ENCODE measurements around the gene MLXIP. TPM values are rescaled to one million over a fixed set of nuclear protein-coding genes. Genes with fewer than 3 reads are reported as not detected.

Gene MLXIP, protein sequence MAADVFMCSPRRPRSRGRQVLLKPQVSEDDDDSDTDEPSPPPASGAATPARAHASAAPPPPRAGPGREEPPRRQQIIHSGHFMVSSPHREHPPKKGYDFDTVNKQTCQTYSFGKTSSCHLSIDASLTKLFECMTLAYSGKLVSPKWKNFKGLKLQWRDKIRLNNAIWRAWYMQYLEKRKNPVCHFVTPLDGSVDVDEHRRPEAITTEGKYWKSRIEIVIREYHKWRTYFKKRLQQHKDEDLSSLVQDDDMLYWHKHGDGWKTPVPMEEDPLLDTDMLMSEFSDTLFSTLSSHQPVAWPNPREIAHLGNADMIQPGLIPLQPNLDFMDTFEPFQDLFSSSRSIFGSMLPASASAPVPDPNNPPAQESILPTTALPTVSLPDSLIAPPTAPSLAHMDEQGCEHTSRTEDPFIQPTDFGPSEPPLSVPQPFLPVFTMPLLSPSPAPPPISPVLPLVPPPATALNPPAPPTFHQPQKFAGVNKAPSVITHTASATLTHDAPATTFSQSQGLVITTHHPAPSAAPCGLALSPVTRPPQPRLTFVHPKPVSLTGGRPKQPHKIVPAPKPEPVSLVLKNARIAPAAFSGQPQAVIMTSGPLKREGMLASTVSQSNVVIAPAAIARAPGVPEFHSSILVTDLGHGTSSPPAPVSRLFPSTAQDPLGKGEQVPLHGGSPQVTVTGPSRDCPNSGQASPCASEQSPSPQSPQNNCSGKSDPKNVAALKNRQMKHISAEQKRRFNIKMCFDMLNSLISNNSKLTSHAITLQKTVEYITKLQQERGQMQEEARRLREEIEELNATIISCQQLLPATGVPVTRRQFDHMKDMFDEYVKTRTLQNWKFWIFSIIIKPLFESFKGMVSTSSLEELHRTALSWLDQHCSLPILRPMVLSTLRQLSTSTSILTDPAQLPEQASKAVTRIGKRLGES
- total RNA-seq (10 to 100 TPM; 49.8 to 65.1 TPM), polyA plus RNA-seq (10 to 100 TPM; 10.3 to 39.0 TPM)
- long read RNA-seq, donor 1, full-length matches to known transcripts, result 91 of 313 reads
- long read RNA-seq, donor 1, partial matches to known transcripts, result 43 of 313 reads
- long read RNA-seq, donor 1, other reads (novel, unspliced or antisense), result 179 of 313 reads
- long read RNA-seq, donor 2, full-length matches to known transcripts, result 19 of 72 reads
- long read RNA-seq, donor 2, partial matches to known transcripts, result 7 of 72 reads
- long read RNA-seq, donor 2, other reads (novel, unspliced or antisense), result 46 of 72 reads

DNA sequence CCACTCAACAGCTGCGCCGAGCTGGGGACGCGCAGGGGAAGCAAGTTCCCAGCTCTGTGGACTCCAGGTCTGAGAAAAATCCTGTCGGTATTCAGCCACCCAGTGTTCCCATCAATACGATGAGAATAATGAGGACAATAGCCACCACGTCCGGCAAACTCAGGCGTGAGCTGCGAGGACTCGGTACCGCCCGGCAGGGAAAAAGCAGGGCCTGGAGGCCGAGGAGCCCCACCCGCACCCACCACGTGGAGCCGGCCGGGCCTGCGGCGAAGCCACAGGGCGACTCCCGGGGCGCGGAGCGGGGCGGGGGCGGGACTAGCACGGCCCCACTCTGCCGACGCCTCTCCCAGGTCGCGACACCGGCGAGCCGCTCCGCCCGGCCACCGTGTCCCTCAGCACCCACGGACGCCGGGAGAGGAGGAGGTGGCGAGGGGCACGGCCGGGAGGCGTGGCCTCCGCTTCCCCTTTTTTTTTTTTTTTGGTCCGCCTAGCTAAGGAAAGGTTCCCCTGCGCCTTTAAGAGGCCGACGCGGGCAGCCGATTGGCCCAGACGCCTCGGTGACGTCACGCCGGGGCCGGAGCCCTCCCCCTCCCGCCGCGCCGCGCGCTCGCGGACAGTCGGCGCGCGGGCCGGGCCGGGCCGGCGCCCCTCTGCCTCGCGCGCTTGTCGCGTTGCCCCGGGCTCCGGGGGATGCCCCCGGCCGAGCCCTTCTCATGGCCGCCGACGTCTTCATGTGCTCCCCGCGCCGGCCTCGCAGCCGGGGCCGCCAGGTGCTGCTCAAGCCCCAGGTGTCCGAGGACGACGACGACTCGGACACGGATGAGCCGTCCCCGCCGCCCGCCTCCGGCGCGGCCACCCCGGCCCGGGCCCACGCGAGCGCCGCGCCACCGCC, at the start of gene MLXIP:
TSS of gene MLXIP (plus strand) at position 616 of the 892 bp plus-strand sequence. CDS start at position 714, 98 bp downstream.
- H3K4me3 ChIP-seq (ENCODE audit: low read length in 2 of 2), result peak within 1 kb of the TSS; percentile 74 to 85
- no peaks in the 10 kb centered on the region for H3K4me1 ChIP-seq (ENCODE audit: control insufficient read depth in 1 of 2, insufficient read depth in 2 of 2, low read length in 2 of 2)
- H3K27me3 ChIP-seq (ENCODE audit: control insufficient read depth in 1 of 2, insufficient read depth in 2 of 2, low read length in 1 of 2), result no peaks in the 10 kb centered on the region
- 1% methylated on average over 81 to 113 of the region's 113 CpGs for WGBS, 2 donors
- ATAC-seq (ENCODE audit: low FRiP score) (peak; percentile 95), DNase-seq (peak; percentile 97 to 98)
- H3K36me3 ChIP-seq (ENCODE audit: control insufficient read depth in 1 of 2, insufficient read depth in 2 of 2, low read length in 1 of 2), result no peaks in the 10 kb centered on the region
- no peaks in the 10 kb centered on the region for H3K9me3 ChIP-seq (ENCODE audit: control insufficient read depth, low read length)
- intact Hi-C loops (cut with DNase I), result no loop called here
- H3K27ac ChIP-seq (ENCODE audit: low read depth in 1 of 2, low read length in 2 of 2), result peak within 1 kb of the TSS; percentile 36 to 70

DNA sequence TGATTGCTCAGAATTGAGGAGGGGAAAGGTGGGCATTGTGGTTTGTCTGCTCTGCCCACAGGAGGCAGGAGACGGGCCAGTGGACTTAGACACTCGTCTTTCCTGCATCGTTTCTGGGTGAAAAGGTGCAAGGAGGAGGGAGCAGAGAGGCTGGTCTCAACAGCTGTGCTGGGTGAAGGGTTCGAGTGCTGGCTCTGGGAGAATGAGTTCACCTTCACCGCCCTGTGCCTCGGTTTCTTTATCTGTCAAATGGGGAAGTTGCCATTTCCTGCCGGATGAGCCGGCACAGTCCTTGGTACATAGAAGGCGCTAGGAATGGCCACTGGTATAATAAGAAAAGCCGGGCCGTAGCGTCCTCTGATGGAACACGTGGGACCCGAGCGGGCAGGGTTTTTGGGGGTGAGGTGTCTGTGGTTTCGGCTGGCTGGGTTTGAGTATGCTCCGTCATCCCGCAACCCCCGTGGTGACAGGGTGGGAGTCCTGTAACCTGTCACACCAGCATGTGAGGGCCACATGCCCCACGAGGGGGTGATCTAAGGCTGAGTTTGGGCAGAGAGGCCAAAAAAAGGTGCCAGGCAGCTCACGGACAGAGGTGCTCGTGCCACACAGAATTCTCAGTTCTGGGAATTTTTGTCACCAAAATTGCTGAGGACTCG, 49.5 kb upstream of the MLXIP start:
- no peak overlapping the region for H3K4me3 ChIP-seq (ENCODE audit: low read length in 2 of 2)
- H3K9me3 ChIP-seq (ENCODE audit: control insufficient read depth, low read length), result no peaks in the 10 kb centered on the region
- no peaks in the 10 kb centered on the region for H3K36me3 ChIP-seq (ENCODE audit: control insufficient read depth in 1 of 2, insufficient read depth in 2 of 2, low read length in 1 of 2)
- intact Hi-C loops (cut with DNase I), result no loop called here
- H3K4me1 ChIP-seq (ENCODE audit: control insufficient read depth in 1 of 2, insufficient read depth in 2 of 2, low read length in 2 of 2), result no peaks in the 10 kb centered on the region
- no peak overlapping the region for H3K27ac ChIP-seq (ENCODE audit: low read depth in 1 of 2, low read length in 2 of 2)
- no peaks in the 10 kb centered on the region for H3K27me3 ChIP-seq (ENCODE audit: control insufficient read depth in 1 of 2, insufficient read depth in 2 of 2, low read length in 1 of 2)
- WGBS, 2 donors, result 85 to 86% methylated on average over 23 of the region's 23 CpGs
- ATAC-seq (ENCODE audit: low FRiP score) (no peak), DNase-seq (no peak)

DNA sequence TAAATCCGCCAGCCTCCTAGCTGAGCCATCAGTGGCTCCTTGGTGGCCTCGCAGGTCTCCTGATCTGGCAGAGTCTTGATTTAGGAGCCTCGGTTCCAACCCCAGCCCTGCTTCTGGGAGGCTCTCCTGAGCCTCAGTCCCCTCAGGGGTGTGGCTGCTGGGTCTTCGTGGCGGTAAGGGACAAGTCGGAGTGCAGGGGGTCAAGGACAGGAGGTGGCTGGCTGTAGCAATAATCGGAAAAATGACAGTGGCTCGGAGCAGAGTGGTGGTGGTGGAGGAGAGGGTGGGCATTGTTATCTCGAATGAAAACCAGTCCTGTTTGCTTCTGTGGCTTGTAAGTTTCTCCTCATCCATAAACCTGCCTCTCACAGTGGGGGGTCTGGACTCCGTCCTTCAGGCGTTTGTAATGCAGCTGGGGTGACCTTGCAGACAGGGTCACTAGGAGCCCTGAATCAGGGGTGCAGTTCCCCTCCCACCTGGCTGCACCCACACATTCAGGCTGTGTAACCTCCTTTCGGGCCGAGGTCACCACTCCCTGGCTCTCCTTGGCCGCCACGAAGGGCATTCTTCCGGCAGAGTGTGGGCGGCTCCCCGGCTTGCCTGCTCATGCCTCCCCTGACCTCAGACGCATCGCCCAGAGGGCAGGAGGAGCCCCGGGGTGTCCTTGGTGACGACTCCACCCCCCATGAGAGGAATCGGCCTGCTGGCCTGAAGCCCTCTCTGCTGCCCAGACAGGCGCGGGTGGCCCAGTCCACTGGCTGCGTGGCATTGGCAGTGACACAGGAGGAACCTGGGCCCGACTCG, 48.7 kb upstream of the MLXIP start:
- Histone ChIP-seq H3K36me3 (ENCODE audit: control insufficient read depth in 1 of 2, insufficient read depth in 2 of 2, low read length in 1 of 2) (no peaks in the 10 kb centered on the region), H3K4me1 (ENCODE audit: control insufficient read depth in 1 of 2, insufficient read depth in 2 of 2, low read length in 2 of 2) (no peaks in the 10 kb centered on the region), H3K27me3 (ENCODE audit: control insufficient read depth in 1 of 2, insufficient read depth in 2 of 2, low read length in 1 of 2) (no peaks in the 10 kb centered on the region), H3K4me3 (ENCODE audit: low read length in 2 of 2) (no peak overlapping the region), H3K9me3 (ENCODE audit: control insufficient read depth, low read length) (no peaks in the 10 kb centered on the region), H3K27ac (ENCODE audit: low read depth in 1 of 2, low read length in 2 of 2) (no peak overlapping the region)
- ATAC-seq (ENCODE audit: low FRiP score), result no peak
- no peak for DNase-seq
- intact Hi-C loops (cut with DNase I), result no loop called here
- WGBS, 2 donors, result 69 to 72% methylated on average over 28 of the region's 28 CpGs

DNA sequence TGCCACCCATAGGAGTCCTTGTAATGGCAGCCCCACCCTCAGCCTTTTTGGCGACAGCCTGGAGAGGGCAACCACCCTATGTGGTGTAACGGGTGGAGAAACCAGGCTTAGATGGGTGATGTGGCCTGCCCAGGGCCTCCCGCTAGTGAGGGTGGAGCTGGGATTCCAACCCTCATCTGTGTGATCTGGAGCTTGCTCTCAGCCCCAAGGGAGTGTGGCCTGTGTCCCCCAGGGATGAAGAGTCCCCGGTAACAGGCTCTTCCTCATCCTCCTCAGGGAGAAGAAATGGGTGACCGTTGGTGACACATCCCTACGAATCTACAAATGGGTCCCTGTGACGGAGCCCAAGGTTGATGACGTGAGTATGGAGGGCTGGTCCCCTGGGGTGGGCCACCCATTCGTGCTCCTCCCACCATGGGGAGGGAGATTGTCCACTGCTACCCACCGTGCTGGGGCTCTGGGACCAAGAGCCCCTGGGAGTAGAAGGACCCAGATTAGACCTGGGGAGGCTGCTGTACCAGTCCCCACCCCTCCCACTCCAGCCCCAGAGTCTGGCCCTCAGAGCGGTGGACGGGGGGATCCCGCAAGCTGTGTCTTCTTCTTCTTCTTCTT, 48.0 kb upstream of the MLXIP start:
- Histone ChIP-seq H3K27me3 (ENCODE audit: control insufficient read depth in 1 of 2, insufficient read depth in 2 of 2, low read length in 1 of 2) (no peaks in the 10 kb centered on the region), H3K4me1 (ENCODE audit: control insufficient read depth in 1 of 2, insufficient read depth in 2 of 2, low read length in 2 of 2) (no peaks in the 10 kb centered on the region), H3K27ac (ENCODE audit: low read depth in 1 of 2, low read length in 2 of 2) (no peak overlapping the region), H3K9me3 (ENCODE audit: control insufficient read depth, low read length) (no peaks in the 10 kb centered on the region), H3K4me3 (ENCODE audit: low read length in 2 of 2) (no peak overlapping the region), H3K36me3 (ENCODE audit: control insufficient read depth in 1 of 2, insufficient read depth in 2 of 2, low read length in 1 of 2) (no peaks in the 10 kb centered on the region)
- intact Hi-C loops (cut with DNase I), result no loop called here
- WGBS, 2 donors, result 88 to 94% methylated on average over 13 of the region's 13 CpGs
- DNase-seq (no peak), ATAC-seq (ENCODE audit: low FRiP score) (no peak)

DNA sequence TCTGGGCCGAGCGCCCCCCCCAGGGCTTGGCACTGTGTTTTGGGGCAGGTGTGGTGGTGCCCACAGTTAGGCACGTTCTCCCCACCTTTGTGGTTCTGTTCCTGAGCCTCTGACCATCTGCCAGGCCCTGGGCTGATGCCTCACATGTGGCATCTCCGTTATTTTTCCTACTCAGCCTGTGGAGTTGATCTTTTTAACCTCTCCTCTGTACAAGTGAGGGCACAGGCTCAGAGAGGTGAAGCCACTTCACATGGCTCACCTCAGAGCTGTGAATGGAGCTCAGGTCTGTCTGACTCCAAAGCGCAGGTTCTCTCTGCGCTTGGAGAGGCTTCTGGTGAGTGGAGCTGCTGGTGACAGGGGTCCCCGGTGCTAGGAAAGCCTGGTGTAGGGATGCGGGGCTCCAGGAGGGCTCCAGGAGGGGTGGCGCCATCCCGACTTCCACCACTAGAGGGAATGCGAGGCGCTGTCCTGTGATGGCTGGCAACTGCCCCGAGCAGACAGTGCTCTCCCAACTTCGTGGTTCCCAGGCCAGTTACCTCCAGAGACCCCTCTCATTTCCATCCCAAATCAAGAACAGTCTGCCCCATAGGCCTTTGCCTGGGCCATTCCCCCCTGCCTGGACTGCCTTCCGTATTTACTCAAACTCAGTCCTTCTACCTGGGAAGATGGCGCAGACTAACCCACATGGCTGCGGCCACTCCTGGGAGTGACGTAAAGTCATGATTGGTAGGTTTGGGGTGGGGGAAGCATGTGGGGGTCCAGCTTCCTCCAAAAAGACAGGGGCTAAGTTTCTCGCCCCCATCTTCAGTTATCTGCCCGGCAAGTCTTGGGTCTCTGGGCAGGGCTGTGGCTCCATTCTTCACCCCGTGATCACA, 47.0 kb upstream of the MLXIP start:
- H3K36me3 ChIP-seq (ENCODE audit: control insufficient read depth in 1 of 2, insufficient read depth in 2 of 2, low read length in 1 of 2), result no peaks in the 10 kb centered on the region
- H3K4me1 ChIP-seq (ENCODE audit: control insufficient read depth in 1 of 2, insufficient read depth in 2 of 2, low read length in 2 of 2), result no peaks in the 10 kb centered on the region
- DNase-seq, result peak; percentile 57 to 84
- H3K9me3 ChIP-seq (ENCODE audit: control insufficient read depth, low read length), result no peaks in the 10 kb centered on the region
- H3K27ac ChIP-seq (ENCODE audit: low read depth in 1 of 2, low read length in 2 of 2), result no peak overlapping the region
- intact Hi-C loops (cut with DNase I), result no loop called here
- WGBS, 2 donors, result 65 to 67% methylated on average over 21 of the region's 21 CpGs
- H3K4me3 ChIP-seq (ENCODE audit: low read length in 2 of 2), result no peak overlapping the region
- no peaks in the 10 kb centered on the region for H3K27me3 ChIP-seq (ENCODE audit: control insufficient read depth in 1 of 2, insufficient read depth in 2 of 2, low read length in 1 of 2)
- ATAC-seq (ENCODE audit: low FRiP score), result peak; percentile 59

DNA sequence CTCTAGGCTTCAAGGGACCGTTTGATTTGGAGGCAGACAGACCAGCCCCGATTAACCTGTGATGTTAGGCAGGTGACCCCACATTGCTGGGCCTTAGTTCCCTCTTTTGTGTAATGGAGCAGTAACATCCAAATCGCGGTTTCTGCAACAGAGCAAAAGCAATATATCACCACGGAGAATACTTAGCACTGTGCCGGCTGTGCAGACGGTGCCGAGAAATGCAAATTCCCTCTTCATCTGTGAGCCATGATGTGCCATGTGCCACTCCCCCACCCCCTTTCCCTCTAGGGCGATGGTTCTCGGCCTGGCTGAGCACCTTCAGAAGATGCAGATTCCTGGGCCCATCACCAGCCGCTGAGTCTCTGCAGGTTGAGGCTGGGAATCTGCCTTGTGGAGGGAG, 46.0 kb upstream of the MLXIP start:
- no peaks in the 10 kb centered on the region for H3K27me3 ChIP-seq (ENCODE audit: control insufficient read depth in 1 of 2, insufficient read depth in 2 of 2, low read length in 1 of 2)
- H3K4me1 ChIP-seq (ENCODE audit: control insufficient read depth in 1 of 2, insufficient read depth in 2 of 2, low read length in 2 of 2), result no peaks in the 10 kb centered on the region
- H3K9me3 ChIP-seq (ENCODE audit: control insufficient read depth, low read length), result no peaks in the 10 kb centered on the region
- H3K27ac ChIP-seq (ENCODE audit: low read depth in 1 of 2, low read length in 2 of 2), result no peak overlapping the region
- no peaks in the 10 kb centered on the region for H3K36me3 ChIP-seq (ENCODE audit: control insufficient read depth in 1 of 2, insufficient read depth in 2 of 2, low read length in 1 of 2)
- intact Hi-C loops (cut with DNase I), result no loop called here
- ATAC-seq (ENCODE audit: low FRiP score), result no peak
- no peak overlapping the region for H3K4me3 ChIP-seq (ENCODE audit: low read length in 2 of 2)
- no peak for DNase-seq
- WGBS, 2 donors, result 92% methylated on average over 11 of the region's 11 CpGs
